ENCODE results near the gene CKM.

- TF ChIP-seq POLR2A (IDR thresholded peaks at IDR 0.05; ENCODE audit: low read depth, low read length) (no peak), TAF1 (IDR thresholded peaks at IDR 0.05; ENCODE audit: borderline replicate concordance, low read depth, low read length) (no peak), POLR2AphosphoS5 (IDR thresholded peaks at IDR 0.05; ENCODE audit: low read depth, low read length) (no peak)
Observed at GRCh38 chr19:45305421-45305820, 17.3 kb downstream of the CKM start.

Measured in GM12892 (cell line).